RWPE2 (cell line): ENCODE results near the gene GRAMD1B.

Source experiments
- ATAC-seq: fragments of 200-7000 bp; cut with Tn5 transposase; 3 replicates; pipeline ENCODE4 v1.9.1; 2021; ENCODE audit warnings: low read depth
- DNase-seq: peaks from one replicate; pipeline ENCODE4 v3.0.0-alpha.2; 2020; ENCODE audit warnings: low spot score
- H3K27ac ChIP-seq: fragments of 450-650 bp; 2 replicates; pipeline ENCODE4 v1.5.1; 2017; ENCODE audit warnings: mild to moderate bottlenecking; ENCODE audit not compliant: poor library complexity, severe bottlenecking
- H3K27me3 ChIP-seq: fragments of 250-450 bp; sonication (Bioruptor Pico); 2 replicates; pipeline ENCODE4 v1.5.1; 2021; ENCODE audit warnings: mild to moderate bottlenecking, moderate library complexity; ENCODE audit not compliant: insufficient read depth, poor library complexity, severe bottlenecking
- H3K36me3 ChIP-seq: fragments of 250-450 bp; sonication (Bioruptor Pico); 2 replicates; pipeline ENCODE4 v1.5.1; 2020; ENCODE audit warnings: low read depth, mild to moderate bottlenecking, moderate library complexity
- H3K4me1 ChIP-seq: fragments of 250-450 bp; sonication (Bioruptor Pico); 2 replicates; pipeline ENCODE4 v1.5.1; 2021; ENCODE audit warnings: mild to moderate bottlenecking, moderate library complexity; ENCODE audit not compliant: insufficient read depth, poor library complexity, severe bottlenecking
- H3K4me3 ChIP-seq: fragments of 250-450 bp; sonication (Bioruptor Pico); 2 replicates; pipeline ENCODE4 v1.5.1; 2021; ENCODE audit warnings: mild to moderate bottlenecking, moderate library complexity; ENCODE audit not compliant: severe bottlenecking
- H3K9me3 ChIP-seq: fragments of 250-450 bp; sonication (Bioruptor Pico); 2 replicates; pipeline ENCODE4 v1.5.1; 2021; ENCODE audit warnings: mild to moderate bottlenecking, moderate library complexity; ENCODE audit not compliant: severe bottlenecking
- TF ChIP-seq, protein P1 (sequence below): fragments of 450-650 bp; IDR thresholded peaks from one replicate; pipeline ENCODE4 v1.5.1; 2017; ENCODE audit warnings: mild to moderate bottlenecking, moderate library complexity; ENCODE audit not compliant: poor library complexity, severe bottlenecking

The GRAMD1B gene

GRCh38 chr11:123406441-123407129 is 23.5 kb upstream of the GRAMD1B start:
- no peak for ATAC-seq

GRCh38 chr11:123407130-123407995 is 22.7 kb upstream of the GRAMD1B start:
- TF ChIP-seq, protein P1, sequence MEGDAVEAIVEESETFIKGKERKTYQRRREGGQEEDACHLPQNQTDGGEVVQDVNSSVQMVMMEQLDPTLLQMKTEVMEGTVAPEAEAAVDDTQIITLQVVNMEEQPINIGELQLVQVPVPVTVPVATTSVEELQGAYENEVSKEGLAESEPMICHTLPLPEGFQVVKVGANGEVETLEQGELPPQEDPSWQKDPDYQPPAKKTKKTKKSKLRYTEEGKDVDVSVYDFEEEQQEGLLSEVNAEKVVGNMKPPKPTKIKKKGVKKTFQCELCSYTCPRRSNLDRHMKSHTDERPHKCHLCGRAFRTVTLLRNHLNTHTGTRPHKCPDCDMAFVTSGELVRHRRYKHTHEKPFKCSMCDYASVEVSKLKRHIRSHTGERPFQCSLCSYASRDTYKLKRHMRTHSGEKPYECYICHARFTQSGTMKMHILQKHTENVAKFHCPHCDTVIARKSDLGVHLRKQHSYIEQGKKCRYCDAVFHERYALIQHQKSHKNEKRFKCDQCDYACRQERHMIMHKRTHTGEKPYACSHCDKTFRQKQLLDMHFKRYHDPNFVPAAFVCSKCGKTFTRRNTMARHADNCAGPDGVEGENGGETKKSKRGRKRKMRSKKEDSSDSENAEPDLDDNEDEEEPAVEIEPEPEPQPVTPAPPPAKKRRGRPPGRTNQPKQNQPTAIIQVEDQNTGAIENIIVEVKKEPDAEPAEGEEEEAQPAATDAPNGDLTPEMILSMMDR, result peak; percentile 82
- Histone ChIP-seq H3K27ac (no peak overlapping the region), H3K4me1 (no peaks in the 10 kb centered on the region), H3K36me3 (no peaks in the 10 kb centered on the region), H3K4me3 (no peak overlapping the region), H3K27me3 (no peaks in the 10 kb centered on the region), H3K9me3 (no peaks in the 10 kb centered on the region)
- ATAC-seq (peak; percentile 97), DNase-seq (no peak)

More at GRCh38 chr11:123406441-123407129, 23.5 kb upstream of the GRAMD1B start:
- no peak overlapping the region for H3K4me3 ChIP-seq
- H3K4me1 ChIP-seq, result no peaks in the 10 kb centered on the region
- no peaks in the 10 kb centered on the region for H3K27me3 ChIP-seq
- no peaks in the 10 kb centered on the region for H3K9me3 ChIP-seq
- no peaks in the 10 kb centered on the region for H3K36me3 ChIP-seq
- TF ChIP-seq, protein P1, result no peak
- H3K27ac ChIP-seq, result no peak overlapping the region
- DNase-seq, result no peak

DNA sequence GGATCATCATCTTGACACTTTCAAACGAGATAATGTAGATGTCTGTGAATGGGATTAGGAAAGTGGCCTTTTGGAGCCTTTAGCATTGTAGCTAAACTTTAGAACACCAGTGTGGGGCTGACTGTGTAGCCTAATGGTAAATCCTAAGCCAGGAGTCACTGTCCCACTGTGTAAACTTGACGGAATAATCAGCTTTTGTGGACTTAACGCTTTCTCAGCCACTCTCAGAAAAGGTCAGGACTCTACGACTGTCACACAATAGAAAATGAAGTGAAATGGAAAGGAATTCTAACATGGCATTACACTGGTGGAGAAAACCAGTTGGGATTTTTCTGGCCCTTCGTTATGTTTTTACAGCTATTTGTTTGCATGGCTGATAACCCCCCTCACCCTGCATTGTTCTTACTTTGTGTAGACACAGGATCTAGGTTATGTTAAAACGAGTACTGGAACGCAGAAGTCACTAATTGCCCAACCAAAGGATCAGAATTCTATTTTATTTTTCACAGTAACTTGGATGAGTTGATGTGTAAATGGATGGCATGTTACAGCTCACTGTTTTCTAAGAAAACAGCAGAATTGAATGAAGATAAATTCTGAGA is 22.0 kb upstream of the GRAMD1B start:
- Histone ChIP-seq H3K4me3 (no peak overlapping the region), H3K9me3 (no peaks in the 10 kb centered on the region), H3K27ac (no peak overlapping the region), H3K4me1 (no peaks in the 10 kb centered on the region), H3K27me3 (no peaks in the 10 kb centered on the region), H3K36me3 (no peaks in the 10 kb centered on the region)
- DNase-seq, result no peak
- ATAC-seq, result no peak
- TF ChIP-seq, protein P1, result no peak

DNA sequence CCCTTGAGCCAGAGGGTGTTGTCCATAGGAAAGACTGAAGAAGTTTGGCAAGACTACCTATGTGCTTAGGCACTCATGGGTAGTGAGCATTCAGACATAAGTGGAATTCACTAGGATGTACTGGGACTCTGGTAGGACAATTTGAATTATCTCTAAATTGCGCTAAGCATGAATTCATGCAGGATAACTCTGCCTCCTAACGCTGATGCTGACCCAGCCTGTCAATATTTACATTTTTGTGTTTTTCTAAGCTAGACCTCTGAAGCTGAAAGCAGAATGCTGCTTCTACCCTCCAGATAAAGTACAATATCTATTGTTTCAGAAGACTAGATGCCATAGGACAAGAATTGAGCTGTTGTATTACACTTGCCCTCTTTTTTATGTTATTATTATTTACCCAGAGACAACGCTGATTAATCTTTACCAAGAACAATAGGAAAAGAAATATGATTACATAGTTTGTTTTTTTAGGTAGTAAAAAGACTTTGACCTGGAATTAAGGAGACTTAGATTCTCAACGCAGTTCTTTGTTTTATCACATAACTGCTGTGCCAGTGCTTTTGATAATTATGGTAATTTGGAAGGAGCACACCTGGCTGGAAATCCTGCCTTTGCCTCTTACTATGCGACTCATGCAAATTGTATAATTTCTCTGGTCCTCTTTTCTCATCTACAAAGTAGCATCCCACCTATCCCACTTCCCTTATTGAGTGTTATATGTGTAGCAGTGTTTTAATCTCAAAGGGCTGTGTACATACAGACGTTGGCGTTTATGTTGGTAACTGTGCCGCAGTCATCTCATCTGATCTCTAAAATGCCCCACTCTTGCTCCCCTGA is 21.2 kb upstream of the GRAMD1B start:
- Histone ChIP-seq H3K36me3 (no peaks in the 10 kb centered on the region), H3K27me3 (no peaks in the 10 kb centered on the region), H3K27ac (no peak overlapping the region), H3K4me1 (no peaks in the 10 kb centered on the region), H3K4me3 (no peak overlapping the region), H3K9me3 (no peaks in the 10 kb centered on the region)
- DNase-seq (no peak), ATAC-seq (no peak)
- TF ChIP-seq, protein P1, result no peak
